Measurements from ENCODE around the gene ABCC1.

GRCh38 chr16:16050106-16050505 lies 100.7 kb downstream of the ABCC1 start:
- no peak for TF ChIP-seq CTCF (IDR thresholded peaks at IDR 0.05)
- no peak for TF ChIP-seq POLR2A (IDR thresholded peaks at IDR 0.05)

Data from adrenal gland (tissue), 5 donors.